ENCODE data around the gene HPX. TPM values are rescaled to one million over a fixed set of nuclear protein-coding genes. Genes with fewer than 3 reads are reported as not detected.

Gene HPX
- total and polyA plus RNA-seq, 2 of the 13 experiments (the other 11 are each of a cell fraction or from before 2014, with no cell fraction given) = 9.2 to 57.4 TPM

DNA sequence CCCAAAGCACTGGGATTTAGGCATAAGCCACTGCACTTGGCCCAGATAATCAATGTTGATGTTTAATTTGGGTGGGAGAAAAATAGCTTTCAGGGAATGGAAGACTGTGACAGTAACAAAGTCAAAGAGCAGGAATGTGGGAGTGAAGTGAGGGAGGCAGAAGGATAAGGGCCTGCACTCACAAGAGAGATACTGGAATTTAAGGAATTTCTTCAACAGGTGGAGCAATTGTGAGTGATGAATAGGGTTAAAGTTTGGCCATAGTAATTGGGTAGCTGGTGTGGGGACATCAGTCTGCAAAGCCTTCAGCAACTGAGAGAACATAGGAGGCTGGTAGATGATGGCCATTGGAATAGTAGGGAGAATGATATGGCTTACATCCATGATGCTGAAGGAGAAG, 13.3 kb downstream of the HPX start (continued):
- TF ChIP-seq, protein P1, sequence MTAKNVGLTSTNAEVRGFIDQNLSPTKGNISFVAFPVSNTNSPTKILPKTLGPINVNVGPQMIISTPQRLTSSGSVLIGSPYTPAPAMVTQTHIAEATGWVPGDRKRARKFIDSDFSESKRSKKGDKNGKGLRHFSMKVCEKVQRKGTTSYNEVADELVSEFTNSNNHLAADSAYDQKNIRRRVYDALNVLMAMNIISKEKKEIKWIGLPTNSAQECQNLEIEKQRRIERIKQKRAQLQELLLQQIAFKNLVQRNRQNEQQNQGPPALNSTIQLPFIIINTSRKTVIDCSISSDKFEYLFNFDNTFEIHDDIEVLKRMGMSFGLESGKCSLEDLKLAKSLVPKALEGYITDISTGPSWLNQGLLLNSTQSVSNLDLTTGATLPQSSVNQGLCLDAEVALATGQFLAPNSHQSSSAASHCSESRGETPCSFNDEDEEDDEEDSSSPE (CRISPR knock-in tag; IDR thresholded peaks at IDR 0.05) = no peak
- TF ChIP-seq, protein P2, sequence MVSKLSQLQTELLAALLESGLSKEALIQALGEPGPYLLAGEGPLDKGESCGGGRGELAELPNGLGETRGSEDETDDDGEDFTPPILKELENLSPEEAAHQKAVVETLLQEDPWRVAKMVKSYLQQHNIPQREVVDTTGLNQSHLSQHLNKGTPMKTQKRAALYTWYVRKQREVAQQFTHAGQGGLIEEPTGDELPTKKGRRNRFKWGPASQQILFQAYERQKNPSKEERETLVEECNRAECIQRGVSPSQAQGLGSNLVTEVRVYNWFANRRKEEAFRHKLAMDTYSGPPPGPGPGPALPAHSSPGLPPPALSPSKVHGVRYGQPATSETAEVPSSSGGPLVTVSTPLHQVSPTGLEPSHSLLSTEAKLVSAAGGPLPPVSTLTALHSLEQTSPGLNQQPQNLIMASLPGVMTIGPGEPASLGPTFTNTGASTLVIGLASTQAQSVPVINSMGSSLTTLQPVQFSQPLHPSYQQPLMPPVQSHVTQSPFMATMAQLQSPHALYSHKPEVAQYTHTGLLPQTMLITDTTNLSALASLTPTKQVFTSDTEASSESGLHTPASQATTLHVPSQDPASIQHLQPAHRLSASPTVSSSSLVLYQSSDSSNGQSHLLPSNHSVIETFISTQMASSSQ (IDR thresholded peaks at IDR 0.05; ENCODE audit: low read depth) = no peak
- TF ChIP-seq, protein P2 (CRISPR knock-in tag; IDR thresholded peaks at IDR 0.05; ENCODE audit: borderline replicate concordance) = no peak
- no peak for TF ChIP-seq ZNF766 (CRISPR knock-in tag; IDR thresholded peaks at IDR 0.05; ENCODE audit: borderline replicate concordance)
- TF ChIP-seq, protein P3, sequence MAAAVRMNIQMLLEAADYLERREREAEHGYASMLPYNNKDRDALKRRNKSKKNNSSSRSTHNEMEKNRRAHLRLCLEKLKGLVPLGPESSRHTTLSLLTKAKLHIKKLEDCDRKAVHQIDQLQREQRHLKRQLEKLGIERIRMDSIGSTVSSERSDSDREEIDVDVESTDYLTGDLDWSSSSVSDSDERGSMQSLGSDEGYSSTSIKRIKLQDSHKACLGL (CRISPR knock-in tag; IDR thresholded peaks at IDR 0.05) = no peak
- no peak for TF ChIP-seq JARID2 (CRISPR knock-in tag; IDR thresholded peaks at IDR 0.05; ENCODE audit: insufficient replicate concordance)

DNA sequence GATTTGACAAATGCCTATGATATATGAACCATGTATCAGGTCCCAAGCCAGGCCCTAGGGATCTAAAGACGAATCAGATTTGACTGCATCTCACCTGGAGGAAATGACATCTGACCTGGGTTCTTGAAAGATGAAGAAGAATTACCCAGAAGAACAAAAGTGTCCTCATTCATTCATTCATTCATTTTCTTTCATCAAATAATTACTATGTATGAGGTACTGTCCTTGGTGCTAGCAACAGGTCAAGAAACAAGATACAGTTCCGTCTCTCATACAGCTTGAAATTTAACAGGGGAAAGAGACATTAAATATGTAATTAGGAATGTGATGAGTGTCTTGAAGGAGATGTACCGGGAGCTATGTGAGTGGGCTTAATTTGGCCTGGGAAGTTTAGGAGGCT, 20.1 kb downstream of the HPX start:
- H3K4me3 ChIP-seq (replicated peaks in 1 of 3; ENCODE audit: insufficient read depth in 1 of 3, low read depth in 2 of 3, low read length in 3 of 3) = no peak overlapping the region
- TF ChIP-seq PCBP2 (optimal IDR thresholded peaks at IDR 0.05; ENCODE audit: low read depth, low read length, poor library complexity, severe bottlenecking) (no peak), ATF7-NPFF (CRISPR knock-in tag; IDR thresholded peaks at IDR 0.05; ENCODE audit: low read depth) (no peak), GZF1 (CRISPR knock-in tag; IDR thresholded peaks at IDR 0.05) (no peak)
- TF ChIP-seq, protein P4, sequence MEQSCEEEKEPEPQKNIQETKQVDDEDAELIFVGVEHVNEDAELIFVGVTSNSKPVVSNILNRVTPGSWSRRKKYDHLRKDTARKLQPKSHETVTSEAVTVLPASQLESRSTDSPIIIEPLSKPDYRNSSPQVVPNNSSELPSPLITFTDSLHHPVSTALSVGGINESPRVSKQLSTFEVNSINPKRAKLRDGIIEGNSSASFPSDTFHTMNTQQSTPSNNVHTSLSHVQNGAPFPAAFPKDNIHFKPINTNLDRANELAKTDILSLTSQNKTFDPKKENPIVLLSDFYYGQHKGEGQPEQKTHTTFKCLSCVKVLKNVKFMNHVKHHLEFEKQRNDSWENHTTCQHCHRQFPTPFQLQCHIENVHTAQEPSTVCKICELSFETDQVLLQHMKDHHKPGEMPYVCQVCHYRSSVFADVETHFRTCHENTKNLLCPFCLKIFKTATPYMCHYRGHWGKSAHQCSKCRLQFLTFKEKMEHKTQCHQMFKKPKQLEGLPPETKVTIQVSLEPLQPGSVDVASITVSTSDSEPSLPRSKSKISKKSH (CRISPR knock-in tag; IDR thresholded peaks at IDR 0.05; ENCODE audit: borderline replicate concordance) = no peak
- TF ChIP-seq, protein P5, sequence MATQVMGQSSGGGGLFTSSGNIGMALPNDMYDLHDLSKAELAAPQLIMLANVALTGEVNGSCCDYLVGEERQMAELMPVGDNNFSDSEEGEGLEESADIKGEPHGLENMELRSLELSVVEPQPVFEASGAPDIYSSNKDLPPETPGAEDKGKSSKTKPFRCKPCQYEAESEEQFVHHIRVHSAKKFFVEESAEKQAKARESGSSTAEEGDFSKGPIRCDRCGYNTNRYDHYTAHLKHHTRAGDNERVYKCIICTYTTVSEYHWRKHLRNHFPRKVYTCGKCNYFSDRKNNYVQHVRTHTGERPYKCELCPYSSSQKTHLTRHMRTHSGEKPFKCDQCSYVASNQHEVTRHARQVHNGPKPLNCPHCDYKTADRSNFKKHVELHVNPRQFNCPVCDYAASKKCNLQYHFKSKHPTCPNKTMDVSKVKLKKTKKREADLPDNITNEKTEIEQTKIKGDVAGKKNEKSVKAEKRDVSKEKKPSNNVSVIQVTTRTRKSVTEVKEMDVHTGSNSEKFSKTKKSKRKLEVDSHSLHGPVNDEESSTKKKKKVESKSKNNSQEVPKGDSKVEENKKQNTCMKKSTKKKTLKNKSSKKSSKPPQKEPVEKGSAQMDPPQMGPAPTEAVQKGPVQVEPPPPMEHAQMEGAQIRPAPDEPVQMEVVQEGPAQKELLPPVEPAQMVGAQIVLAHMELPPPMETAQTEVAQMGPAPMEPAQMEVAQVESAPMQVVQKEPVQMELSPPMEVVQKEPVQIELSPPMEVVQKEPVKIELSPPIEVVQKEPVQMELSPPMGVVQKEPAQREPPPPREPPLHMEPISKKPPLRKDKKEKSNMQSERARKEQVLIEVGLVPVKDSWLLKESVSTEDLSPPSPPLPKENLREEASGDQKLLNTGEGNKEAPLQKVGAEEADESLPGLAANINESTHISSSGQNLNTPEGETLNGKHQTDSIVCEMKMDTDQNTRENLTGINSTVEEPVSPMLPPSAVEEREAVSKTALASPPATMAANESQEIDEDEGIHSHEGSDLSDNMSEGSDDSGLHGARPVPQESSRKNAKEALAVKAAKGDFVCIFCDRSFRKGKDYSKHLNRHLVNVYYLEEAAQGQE (IDR thresholded peaks at IDR 0.05; ENCODE audit: borderline replicate concordance in 1 of 2, low read depth in 1 of 2, low read length in 2 of 2) = peak in 1 of 2 experiments; percentile 54; a peak in 1 of 4 replicates
- BruUV-seq (replicated peaks) = no TSS peak
- H2AFZ ChIP-seq (ENCODE audit: low read length) = no peak overlapping the region
- H3K36me3 ChIP-seq (replicated peaks in 1 of 2; ENCODE audit: control insufficient read depth in 1 of 2, insufficient read depth in 2 of 2, low read length in 2 of 2) = no peaks in the 10 kb centered on the region
- FAIRE-seq (no peak), ATAC-seq (no peak), DNase-seq (ENCODE audit: low spot score) (no peak)
- H3K79me2 ChIP-seq (ENCODE audit: insufficient read depth, low read length) = no peaks in the 10 kb centered on the region
- POLR2A ChIA-PET = no interaction called here
- WGBS (ENCODE audit: low lambda C conversion rate) = 84% methylated on average over 3 of the region's 3 CpGs
- peaks cover 12% of the 10 kb centered on the region for H3K4me1 ChIP-seq (ENCODE audit: insufficient read depth, low read length)
- no peak overlapping the region for H3K9ac ChIP-seq (ENCODE audit: insufficient read depth, low read depth, low read length)
- H3K27ac ChIP-seq (ENCODE audit: extremely low read length, insufficient read depth, low read length) = no peak overlapping the region
- in situ Hi-C loops (cut with HindIII; ENCODE audit: extremely low pct_ligation_motif_present, low pct_unique_long_range_greater_than_20kb) = no loop called here
- no peaks in the 10 kb centered on the region for H4K20me1 ChIP-seq (ENCODE audit: insufficient read depth, low read length)
- no peak overlapping the region for H3K4me2 ChIP-seq (ENCODE audit: low read depth, low read length)
- no peaks in the 10 kb centered on the region for H3K9me3 ChIP-seq (ENCODE audit: low read length)
- H3K27me3 ChIP-seq (ENCODE audit: control insufficient read depth in 1 of 2, insufficient read depth in 2 of 2, low read length in 2 of 2) = peaks cover 0 to 30% of the 10 kb centered on the region in 2 experiments; a peak in 3 of 5 replicates
- CTCF ChIA-PET (ENCODE audit: low intra/inter-chr PET ratio, low total read pairs) = no interaction called here
- intact Hi-C loops (cut with micrococcal nuclease; ENCODE audit: unreplicated experiment) = no loop called here

All from HepG2 (cell line).